DOHH2 (cell line): Measurements from ENCODE around the gene SGCE.

Source experiments
- H3F3A ChIP-seq: fragments of 200-600 bp; sonication (generic), shearing (Covaris generic); 2 replicates; pipeline ENCODE4 v1.6.0; 2016; ENCODE audit warnings: antibody characterized with exemption, mild to moderate bottlenecking; ENCODE audit not compliant: control insufficient read depth, insufficient read depth
- H3K27ac ChIP-seq: fragments of 200-600 bp; sonication (generic); 2 replicates; pipeline ENCODE4 v1.5.1; 2014; ENCODE audit warnings: low read depth, mild to moderate bottlenecking, low read length, moderate library complexity
- H3K27me3 ChIP-seq: fragments of 200-600 bp; sonication (generic); 2 replicates; pipeline ENCODE4 v1.6.1; 2014; ENCODE audit warnings: mild to moderate bottlenecking, low read length, mixed read lengths; ENCODE audit not compliant: control insufficient read depth
- H3K36me3 ChIP-seq: fragments of 200-600 bp; sonication (generic); 2 replicates; pipeline ENCODE4 v1.6.1; 2014; ENCODE audit warnings: mild to moderate bottlenecking, low read length, moderate library complexity, mixed read lengths; ENCODE audit not compliant: control insufficient read depth
- H3K4me1 ChIP-seq: fragments of 200-600 bp; sonication (generic); 2 replicates; pipeline ENCODE4 v1.6.1; 2014; ENCODE audit warnings: mild to moderate bottlenecking, low read length, mixed read lengths; ENCODE audit not compliant: control insufficient read depth
- H3K4me2 ChIP-seq: fragments of 200-600 bp; sonication (generic); 2 replicates; pipeline ENCODE4 v1.6.0; 2014; ENCODE audit warnings: mild to moderate bottlenecking, low read length, moderate library complexity
- H3K4me3 ChIP-seq: fragments of 200-600 bp; sonication (generic); 2 replicates; pipeline ENCODE4 v1.5.1; 2014; ENCODE audit warnings: mild to moderate bottlenecking, low read length, mixed read lengths
- H3K79me2 ChIP-seq: fragments of 200-600 bp; sonication (generic); 2 replicates; pipeline ENCODE4 v1.6.1; 2014; ENCODE audit warnings: mild to moderate bottlenecking, low read length, mixed read lengths; ENCODE audit not compliant: control insufficient read depth
- H3K9me2 ChIP-seq: fragments of 200-600 bp; sonication (generic); replicated peaks from 2 replicates; pipeline ENCODE4 v1.6.1; 2014; ENCODE audit warnings: mild to moderate bottlenecking, low read length, mixed read lengths; ENCODE audit not compliant: control insufficient read depth
- H3K9me3 ChIP-seq: fragments of 200-600 bp; sonication (generic); 2 replicates; pipeline ENCODE4 v1.6.1; 2014; ENCODE audit warnings: antibody characterized with exemption, low read length, mixed read lengths; ENCODE audit not compliant: control insufficient read depth, insufficient read depth
- H4K20me1 ChIP-seq: fragments of 200-600 bp; sonication (generic); 2 replicates; pipeline ENCODE4 v1.6.0; 2014; ENCODE audit warnings: low read depth, mild to moderate bottlenecking, antibody characterized with exemption, low read length, moderate library complexity; ENCODE audit not compliant: control insufficient read depth, insufficient read depth
- CTCF ChIP-seq: fragments of 200-600 bp; sonication (generic); IDR thresholded peaks from one replicate; pipeline ENCODE4 v1.5.1; 2014; ENCODE audit warnings: antibody characterized with exemption, mild to moderate bottlenecking, low read depth, low read length; ENCODE audit not compliant: poor library complexity, severe bottlenecking
- EZH2phosphoT487 ChIP-seq: fragments of 200-600 bp; sonication (generic); IDR thresholded peaks from 2 replicates; pipeline ENCODE4 v1.6.1; 2017; ENCODE audit warnings: borderline replicate concordance, mild to moderate bottlenecking, antibody characterized with exemption, low read length, moderate library complexity, mixed read lengths

SGCE gene

GRCh38 chr7:94643771-94644545, 12.0 kb downstream of the SGCE start:
- H3K27ac ChIP-seq, result no peak overlapping the region
- no peaks in the 10 kb centered on the region for H4K20me1 ChIP-seq
- no peak for TF ChIP-seq EZH2phosphoT487
- TF ChIP-seq CTCF, result no peak
- no peaks in the 10 kb centered on the region for H3K36me3 ChIP-seq
- no peaks in the 10 kb centered on the region for H3K27me3 ChIP-seq
- no peaks in the 10 kb centered on the region for H3K4me1 ChIP-seq
- H3K4me3 ChIP-seq, result no peak overlapping the region
- H3K4me2 ChIP-seq, result no peak overlapping the region
- H3K79me2 ChIP-seq, result peaks cover 66% of the 10 kb centered on the region
- H3F3A ChIP-seq, result no peaks in the 10 kb centered on the region
- no peaks in the 10 kb centered on the region for H3K9me3 ChIP-seq
- no peaks in the 10 kb centered on the region for H3K9me2 ChIP-seq

- Histone ChIP-seq H3K36me3 (no peaks in the 10 kb centered on the region), H3K4me1 (no peaks in the 10 kb centered on the region), H3K4me3 (no peak overlapping the region), H3K27ac (no peak overlapping the region), H3K9me3 (no peaks in the 10 kb centered on the region), H3K4me2 (no peak overlapping the region), H3K9me2 (no peaks in the 10 kb centered on the region), H3F3A (no peaks in the 10 kb centered on the region), H3K79me2 (peaks cover 60% of the 10 kb centered on the region), H4K20me1 (no peaks in the 10 kb centered on the region), H3K27me3 (no peaks in the 10 kb centered on the region)
- TF ChIP-seq EZH2phosphoT487, result no peak
- TF ChIP-seq CTCF, result no peak
These were observed 12.9 kb downstream of the SGCE start for GRCh38 chr7:94642838-94643653.

- H3K79me2 ChIP-seq, result peaks cover 31% of the 10 kb centered on the region
- no peak overlapping the region for H3K4me2 ChIP-seq
- H4K20me1 ChIP-seq, result no peaks in the 10 kb centered on the region
- H3K27me3 ChIP-seq, result no peaks in the 10 kb centered on the region
- no peak overlapping the region for H3K27ac ChIP-seq
- no peaks in the 10 kb centered on the region for H3K9me2 ChIP-seq
- no peaks in the 10 kb centered on the region for H3K4me1 ChIP-seq
- H3K9me3 ChIP-seq, result no peaks in the 10 kb centered on the region
- H3K4me3 ChIP-seq, result no peak overlapping the region
- TF ChIP-seq EZH2phosphoT487 (no peak), CTCF (no peak)
- no peaks in the 10 kb centered on the region for H3F3A ChIP-seq
- H3K36me3 ChIP-seq, result no peaks in the 10 kb centered on the region
These were observed 16.5 kb downstream of the SGCE start for GRCh38 chr7:94639384-94639783.
